Hematopoietic multipotent progenitor cell treated with erythropoietin and hydrocortisone succinate and interleukin-3 and kit ligand, for 17 days (in vitro differentiated cells): ENCODE results near the gene GNG14.
"Not testable (repeated sequence)": the region's sequence is repeated elsewhere in the genome, so short reads cannot be mapped to it uniquely, and the experiment has no call there.

ENCODE experiments used
- DNase-seq: peaks from one replicate; pipeline ENCODE4 v3.0.0-alpha.2; 2015; ENCODE audit warnings: low spot score

GNG14 gene

GRCh38 chr19:12687496-12688196, at the start of gene GNG14:
GNG14 (plus strand) TSS chr19:12687998; CDS start chr19:12688049, 51 bp downstream.
- no peak for DNase-seq

GRCh38 chr19:12638611-12639182, 49.1 kb upstream of the GNG14 start:
- DNase-seq, result no peak

GRCh38 chr19:12639901-12640613, 47.7 kb upstream of the GNG14 start:
- DNase-seq, result peak; percentile 64

GRCh38 chr19:12641456-12641855, 46.3 kb upstream of the GNG14 start:
- DNase-seq, result no peak

- no peak for DNase-seq
Observed at GRCh38 chr19:12642506-12642905, 45.3 kb upstream of the GNG14 start.

GRCh38 chr19:12643716-12644115, 44.1 kb upstream of the GNG14 start:
- not testable (repeated sequence) for DNase-seq

GRCh38 chr19:12646551-12646950, 41.2 kb upstream of the GNG14 start:
- DNase-seq, result no peak

- no peak for DNase-seq
Observed at GRCh38 chr19:12647047-12647446, 40.8 kb upstream of the GNG14 start.

- DNase-seq, result peak; percentile 33
Observed at GRCh38 chr19:12647490-12648071, 40.2 kb upstream of the GNG14 start.

GRCh38 chr19:12648088-12648487, 39.7 kb upstream of the GNG14 start:
- no peak for DNase-seq

GRCh38 chr19:12649941-12650340, 37.9 kb upstream of the GNG14 start:
- DNase-seq, result no peak

- no peak for DNase-seq
Observed at GRCh38 chr19:12652219-12652618, 35.6 kb upstream of the GNG14 start.

GRCh38 chr19:12655546-12655945, 32.3 kb upstream of the GNG14 start:
- no peak for DNase-seq

GRCh38 chr19:12656899-12657571, 30.8 kb upstream of the GNG14 start:
- no peak for DNase-seq

- DNase-seq, result no peak
Observed at GRCh38 chr19:12657966-12658365, 29.8 kb upstream of the GNG14 start.

GRCh38 chr19:12660980-12661379, 26.8 kb upstream of the GNG14 start:
- no peak for DNase-seq

- peak; percentile 57 for DNase-seq
Observed at GRCh38 chr19:12664406-12665280, 23.2 kb upstream of the GNG14 start.

- no peak for DNase-seq
Observed at GRCh38 chr19:12665281-12665573, 22.6 kb upstream of the GNG14 start.

GRCh38 chr19:12665671-12666264, 22.0 kb upstream of the GNG14 start:
- no peak for DNase-seq

- peak; percentile 79 for DNase-seq
Observed at GRCh38 chr19:12666265-12667048, 21.3 kb upstream of the GNG14 start, which contains the start of the genes MAN2B1 and WDR83. MAN2B1 (minus strand) TSS chr19:12666742; CDS start chr19:12666701, 41 bp downstream. WDR83 (plus strand) TSS chr19:12666807; CDS start chr19:12669791, 2,984 bp downstream.
